UCSD-AML1 (cell line): Measurements from ENCODE around the gene ZNF488.

Experiments
- DNase-seq: peaks from one replicate; lab custom pipeline; 2025; ENCODE audit not compliant: unreplicated experiment; lab: John Stamatoyannopoulos, UW

ZNF488 gene

DNA sequence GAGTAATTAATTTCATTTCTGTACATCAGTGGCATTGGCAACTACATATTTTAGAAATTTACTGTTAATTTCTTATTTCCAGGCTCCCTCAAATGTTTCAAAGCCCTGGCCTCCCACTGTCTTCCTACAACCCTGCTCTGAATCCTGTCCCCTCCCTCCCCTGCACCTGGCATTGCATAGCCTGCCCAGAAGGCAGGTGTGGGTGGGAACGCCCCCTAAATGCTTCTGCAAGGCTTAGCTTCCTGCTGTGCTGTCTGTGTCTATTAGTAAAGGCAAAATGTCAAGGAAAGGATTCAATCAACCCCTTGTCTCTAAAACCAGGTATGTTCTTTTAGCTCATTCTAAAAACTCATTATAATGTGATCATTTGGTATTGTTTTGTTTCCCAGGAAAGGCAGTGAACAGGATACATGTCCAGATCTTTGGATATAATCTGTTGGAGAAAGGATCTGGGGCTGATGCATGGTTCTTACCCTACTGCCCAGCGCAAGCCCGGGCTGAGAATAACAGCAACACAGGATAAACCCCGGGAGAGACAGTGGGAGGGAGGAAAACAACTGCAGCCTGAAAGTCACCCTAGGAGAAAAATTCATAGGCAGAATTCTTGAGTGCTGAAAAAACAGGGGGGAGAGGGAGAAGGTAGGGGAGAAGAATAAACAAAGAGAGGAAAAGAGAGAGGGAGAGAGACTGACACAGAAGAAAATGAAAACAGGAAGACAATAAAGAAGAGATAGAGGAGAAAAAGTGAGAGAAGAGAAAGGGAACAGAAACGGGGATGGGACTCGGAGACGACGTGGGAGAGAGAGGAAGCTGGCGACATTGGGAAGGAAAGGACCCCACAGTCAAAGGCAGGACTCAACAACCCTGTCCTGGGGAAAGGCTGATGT is 589 bp downstream of the ZNF488 start:
- no peak for DNase-seq

- no peak for DNase-seq
Observed at GRCh38 chr10:47381427-47382379, 2.4 kb downstream of the ZNF488 start.

- DNase-seq, result no peak
Observed at GRCh38 chr10:47381103-47381395, 3.0 kb downstream of the ZNF488 start.

DNA sequence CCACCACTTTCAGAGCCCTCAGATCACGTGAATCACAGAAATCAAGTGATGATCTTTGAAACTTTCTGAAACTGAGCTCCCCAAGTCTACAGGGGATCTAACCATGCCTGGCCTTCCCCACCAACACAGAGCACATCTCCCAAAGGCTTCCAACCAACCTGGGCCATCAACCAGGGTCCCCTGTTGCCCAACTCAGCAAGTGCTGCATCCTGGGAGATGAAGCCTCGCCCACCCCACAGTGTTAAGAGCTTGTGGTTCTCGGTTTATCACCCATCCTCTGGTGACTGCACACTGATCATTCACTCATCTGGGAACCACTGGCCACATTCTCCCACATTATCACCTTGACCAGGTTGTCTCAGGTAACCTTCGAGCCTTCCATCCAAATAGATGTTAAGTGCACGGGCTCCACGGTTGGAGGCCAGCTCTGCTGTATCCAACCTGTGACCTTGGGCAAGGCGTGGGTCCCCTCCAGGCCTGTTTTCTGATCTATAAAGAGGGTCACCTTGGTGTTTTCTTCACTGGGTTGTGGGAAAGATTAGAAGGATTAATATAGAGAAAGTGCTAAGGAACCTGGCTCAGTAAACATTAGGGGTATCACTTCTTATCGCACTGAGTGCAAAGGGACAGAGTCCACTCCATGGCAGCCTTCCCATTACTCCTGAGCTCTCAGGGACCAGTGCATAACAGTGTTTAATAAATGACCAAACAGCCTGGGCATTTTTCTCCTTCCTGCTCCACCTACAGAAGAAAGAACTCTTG is 3.6 kb downstream of the ZNF488 start:
- no peak for DNase-seq

- no peak for DNase-seq
Observed at GRCh38 chr10:47379901-47380300, 4.2 kb downstream of the ZNF488 start.

DNA sequence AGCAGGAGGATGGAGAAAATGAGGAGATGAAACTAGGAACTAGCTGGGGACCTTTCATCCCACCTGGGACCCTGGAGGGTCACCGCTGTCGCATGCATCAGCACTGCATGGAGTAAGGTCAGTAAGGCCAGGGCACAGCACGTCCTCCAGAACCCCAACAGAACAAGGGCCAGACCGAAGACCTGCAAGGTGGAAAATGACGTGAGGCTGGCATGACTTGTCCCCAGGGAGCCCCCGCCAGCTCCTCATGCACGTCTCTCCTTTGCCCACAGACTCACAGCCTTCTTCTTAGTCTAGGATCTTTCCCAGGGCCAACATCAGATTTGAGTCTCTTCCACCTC is 4.7 kb downstream of the ZNF488 start:
- no peak for DNase-seq

GRCh38 chr10:47378606-47379444 is 5.3 kb downstream of the ZNF488 start:
- DNase-seq, result no peak

DNA sequence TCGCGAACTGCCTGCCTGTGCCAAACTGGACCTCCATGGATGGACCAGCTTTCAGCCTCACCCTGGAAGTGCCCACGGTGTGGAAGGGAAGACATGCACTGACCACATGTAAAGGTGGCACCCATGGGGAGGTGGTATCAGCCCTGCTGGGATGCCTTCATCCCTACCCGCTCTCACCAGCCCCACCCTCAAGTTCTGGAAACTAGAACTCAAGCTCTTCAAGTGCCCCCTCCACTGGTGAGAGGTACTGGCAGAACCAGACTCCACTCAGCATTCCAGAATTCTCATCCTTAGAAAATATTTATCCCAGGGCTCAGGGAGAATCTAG is 5.9 kb downstream of the ZNF488 start:
- no peak for DNase-seq

GRCh38 chr10:47376522-47377220 is 7.4 kb downstream of the ZNF488 start:
- no peak for DNase-seq

DNA sequence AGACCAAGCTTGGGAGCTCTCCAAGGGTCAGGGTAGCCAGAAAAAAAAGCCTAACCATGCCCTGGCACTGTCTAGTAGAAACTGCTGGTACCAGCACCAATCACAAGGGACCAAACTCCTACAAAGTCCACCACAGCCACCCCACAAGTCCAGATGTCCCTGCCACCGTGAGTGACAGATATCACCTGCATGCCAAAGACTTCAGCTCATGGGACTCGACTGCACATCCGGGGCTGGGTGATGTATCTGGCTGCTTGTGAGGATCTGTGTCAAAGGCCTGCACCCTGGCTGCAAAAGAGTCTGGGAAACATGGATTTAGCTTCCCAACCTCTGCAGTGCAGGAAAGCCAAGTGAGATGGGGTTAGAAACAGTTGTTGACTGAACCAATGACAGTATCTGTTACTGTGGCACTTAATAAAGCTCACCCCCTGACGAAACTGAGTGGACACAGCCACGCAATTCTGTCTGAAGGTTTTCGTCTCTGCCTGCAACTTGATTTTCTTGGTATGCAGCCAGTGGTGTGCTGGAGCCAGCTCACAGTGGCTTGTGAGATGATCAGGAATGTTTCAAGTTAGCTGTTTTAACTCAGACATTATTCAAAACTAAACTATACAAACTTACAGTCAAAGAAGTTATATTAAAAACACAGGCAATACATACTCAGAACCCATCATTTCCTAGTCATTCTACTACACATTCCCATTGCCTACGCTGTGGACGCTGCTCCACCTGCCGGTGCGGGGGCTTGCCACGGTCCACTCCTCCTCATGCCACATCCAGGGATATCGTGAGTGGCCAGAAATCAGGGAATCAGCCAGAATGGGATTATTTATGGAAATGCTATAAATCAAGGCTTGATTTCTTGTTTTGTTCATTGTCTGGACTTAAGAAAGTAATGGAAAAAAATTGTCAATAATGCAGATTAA is 9.2 kb downstream of the ZNF488 start:
- no peak for DNase-seq

GRCh38 chr10:47372726-47373125 is 11.4 kb downstream of the ZNF488 start:
- DNase-seq, result no peak

DNA sequence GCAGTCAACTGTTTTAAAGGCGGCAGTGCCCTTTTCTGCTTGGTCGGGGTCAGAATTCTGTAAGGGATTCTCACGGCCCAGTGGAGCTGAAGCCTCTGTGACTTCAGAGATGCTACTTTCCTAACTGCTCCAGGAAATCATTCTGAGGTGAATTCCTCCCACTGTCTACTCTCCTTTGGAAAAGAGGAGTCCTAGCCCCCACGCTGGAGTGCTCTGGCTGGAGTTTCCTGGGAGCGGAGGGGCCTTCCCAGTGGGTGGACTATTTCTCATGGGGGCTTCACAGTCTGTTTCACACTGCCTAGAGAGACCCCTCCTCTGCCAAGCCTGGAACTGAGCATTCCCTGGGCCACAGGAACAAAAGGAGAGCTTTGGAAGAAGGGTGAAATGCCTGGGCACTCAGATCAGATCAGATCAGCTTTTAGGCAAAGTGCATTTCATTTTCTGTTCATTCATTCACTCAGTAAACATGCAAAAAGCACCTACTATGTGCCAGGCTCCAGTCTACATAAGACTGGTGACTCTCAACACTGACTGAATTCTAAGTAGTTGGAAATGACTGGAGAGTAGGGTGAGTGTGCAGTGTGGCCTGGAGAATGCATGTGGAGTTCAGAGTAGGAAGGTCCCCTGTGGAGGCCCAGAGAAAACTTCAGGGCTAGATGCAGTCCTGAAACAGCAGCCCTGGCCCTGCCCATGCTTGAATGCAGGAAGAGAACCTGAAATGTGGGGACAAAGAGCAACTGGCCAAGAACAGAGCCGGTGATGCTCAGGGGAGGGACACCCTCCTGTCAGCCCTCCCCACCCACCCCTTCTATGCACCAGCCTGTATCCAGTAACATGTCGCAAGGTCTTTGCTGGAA is 12.2 kb downstream of the ZNF488 start:
- DNase-seq, result no peak

DNA sequence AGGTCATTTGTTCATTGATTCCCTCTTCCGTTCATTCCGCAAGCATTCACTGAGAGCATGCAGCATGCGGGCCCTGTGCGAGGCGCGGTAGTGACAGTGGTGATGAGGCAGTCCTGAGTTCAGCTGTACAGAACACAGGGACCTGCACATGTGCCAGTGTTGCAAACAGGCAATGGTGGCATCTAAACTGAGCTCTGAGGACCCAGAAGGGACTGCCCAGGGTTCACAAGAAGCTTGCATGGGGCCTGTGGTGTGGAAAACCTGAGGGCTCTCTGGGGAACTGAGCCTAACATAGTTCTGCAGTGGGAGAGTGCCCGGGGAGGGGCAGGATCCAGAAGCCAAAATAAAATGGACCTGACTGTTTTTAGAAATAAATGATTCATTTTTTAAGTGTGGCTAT is 13.2 kb downstream of the ZNF488 start:
- DNase-seq, result no peak

GRCh38 chr10:47370015-47370767 is 13.9 kb downstream of the ZNF488 start:
- no peak for DNase-seq

GRCh38 chr10:47369251-47369894 is 14.7 kb downstream of the ZNF488 start:
- DNase-seq, result no peak

GRCh38 chr10:47368431-47369180 is 15.5 kb downstream of the ZNF488 start:
- DNase-seq, result no peak
